Measurements from ENCODE around the gene ESRRG.

DNA sequence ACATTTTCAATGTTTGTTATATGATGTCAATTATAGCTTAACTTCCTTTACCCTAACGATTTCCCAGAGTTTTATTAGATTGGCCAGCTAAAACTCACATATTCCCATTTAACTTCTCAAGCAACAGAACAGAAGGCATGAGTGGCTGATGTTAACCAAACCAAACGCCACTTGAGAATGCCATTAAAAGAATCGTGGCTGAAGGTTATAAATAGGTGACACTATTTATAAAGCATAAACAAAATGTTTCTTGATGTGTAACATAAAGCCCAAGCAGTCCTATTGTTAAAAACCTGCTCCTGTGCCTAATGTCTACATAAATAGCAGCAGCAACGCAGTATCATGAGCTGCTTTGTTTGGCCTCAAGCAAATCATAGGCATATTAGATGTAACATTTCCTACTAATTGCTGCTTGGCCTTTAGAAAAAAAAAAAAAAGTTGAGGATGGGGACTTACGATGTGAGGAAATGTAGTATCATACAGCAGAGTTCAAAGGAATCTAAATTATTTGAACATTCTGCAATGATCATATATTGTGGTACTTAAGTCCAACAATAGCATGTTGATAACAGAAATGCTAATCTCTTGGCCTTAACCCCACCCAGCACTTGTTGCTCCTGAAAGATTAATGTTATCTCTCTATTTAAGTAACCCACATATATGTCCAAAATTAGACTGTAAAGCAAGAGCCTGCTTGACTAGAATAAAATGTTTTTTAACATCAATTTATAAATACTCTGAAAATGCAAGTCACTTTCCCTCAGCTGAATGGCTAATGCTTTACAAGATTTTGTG lies 106.0 kb downstream of the ESRRG start:
- TF ChIP-seq GATA2 (IDR thresholded peaks at IDR 0.05; ENCODE audit: low read depth, low read length) (no peak), GATA3 (IDR thresholded peaks at IDR 0.05; ENCODE audit: low read depth, low read length) (no peak)

All from SH-SY5Y (cell line).